H9 (cell line): ENCODE results near the gene SELPLG. TPM values are rescaled to one million over a fixed set of nuclear protein-coding genes. Genes with fewer than 3 reads are reported as not detected.

Source experiments
- DNase-seq: peaks from one replicate; pipeline ENCODE4 v3.0.0-alpha.2; 2017
- H2AFZ ChIP-seq: one replicate; pipeline ENCODE4 v1.6.1; 2013; ENCODE audit warnings: mild to moderate bottlenecking, low read length, control low read depth, moderate library complexity
- H2AK5ac ChIP-seq: 2 replicates; pipeline ENCODE4 v1.6.1; 2013; ENCODE audit warnings: low read length, control low read depth, mixed read lengths; ENCODE audit not compliant: insufficient read length
- H2BK120ac ChIP-seq: one replicate; pipeline ENCODE4 v1.6.1; 2013; ENCODE audit warnings: low read depth, mild to moderate bottlenecking, low read length, control low read depth, inconsistent platforms; ENCODE audit not compliant: poor library complexity, severe bottlenecking
- H2BK12ac ChIP-seq: 2 replicates; pipeline ENCODE4 v1.6.1; 2013; ENCODE audit warnings: low read length, control low read depth, mixed read lengths, low read depth; ENCODE audit not compliant: insufficient read length
- H2BK15ac ChIP-seq: 2 replicates; pipeline ENCODE4 v1.6.1; 2013; ENCODE audit warnings: low read depth, low read length, control low read depth
- H2BK20ac ChIP-seq: one replicate; pipeline ENCODE4 v1.6.1; 2013; ENCODE audit warnings: low read depth, mild to moderate bottlenecking, low read length, control low read depth, inconsistent platforms; ENCODE audit not compliant: poor library complexity, severe bottlenecking
- H2BK5ac ChIP-seq: 2 replicates; pipeline ENCODE4 v1.6.1; 2013; ENCODE audit warnings: low read length, control low read depth, mixed read lengths; ENCODE audit not compliant: insufficient read length
- H3K14ac ChIP-seq: 2 replicates; pipeline ENCODE4 v1.6.1; 2013; ENCODE audit warnings: low read length, control low read depth; ENCODE audit not compliant: insufficient read depth
- H3K18ac ChIP-seq: 2 replicates; pipeline ENCODE4 v1.6.1; 2013; ENCODE audit warnings: low read depth, mild to moderate bottlenecking, mixed read lengths, low read length, control low read depth; ENCODE audit not compliant: insufficient read length
- H3K23ac ChIP-seq: 2 replicates; pipeline ENCODE4 v1.6.1; 2013; ENCODE audit warnings: low read length, control low read depth, mixed read lengths, low read depth; ENCODE audit not compliant: insufficient read length
- H3K23me2 ChIP-seq: 2 replicates; pipeline ENCODE4 v1.6.1; 2013; ENCODE audit warnings: low read depth, mild to moderate bottlenecking, mixed read lengths, low read length, control low read depth; ENCODE audit not compliant: insufficient read length, poor library complexity, severe bottlenecking
- H3K27ac ChIP-seq: 2 replicates; pipeline ENCODE4 v1.5.1; 2013; ENCODE audit warnings: low read length, control low read depth, mixed read lengths, low read depth; ENCODE audit not compliant: insufficient read length
- H3K27me3 ChIP-seq: 2 replicates; pipeline ENCODE4 v1.6.1; 2013; ENCODE audit warnings: low read length, control low read depth, inconsistent platforms; ENCODE audit not compliant: insufficient read depth
- H3K4ac ChIP-seq: 2 replicates; pipeline ENCODE4 v1.6.1; 2013; ENCODE audit warnings: low read depth, mild to moderate bottlenecking, control low read depth, inconsistent platforms, low read length, moderate library complexity
- H3K4me1 ChIP-seq: 2 replicates; pipeline ENCODE4 v1.6.1; 2013; ENCODE audit warnings: low read length, control low read depth, inconsistent platforms; ENCODE audit not compliant: insufficient read depth
- H3K4me2 ChIP-seq: 2 replicates; pipeline ENCODE4 v1.6.1; 2013; ENCODE audit warnings: low read length, control low read depth, mixed read lengths; ENCODE audit not compliant: insufficient read length, insufficient read depth
- H3K56ac ChIP-seq: 2 replicates; pipeline ENCODE4 v1.6.1; 2013; ENCODE audit warnings: low read depth, mild to moderate bottlenecking, mixed read lengths, low read length, control low read depth; ENCODE audit not compliant: insufficient read length
- H3K79me1 ChIP-seq: 2 replicates; pipeline ENCODE4 v1.6.1; 2013; ENCODE audit warnings: low read depth, mild to moderate bottlenecking, moderate library complexity, low read length, control low read depth, inconsistent platforms; ENCODE audit not compliant: insufficient read depth, poor library complexity, severe bottlenecking
- H3K79me2 ChIP-seq: 2 replicates; pipeline ENCODE4 v1.6.1; 2013; ENCODE audit warnings: low read length, control low read depth, inconsistent platforms; ENCODE audit not compliant: insufficient read depth
- H3K9ac ChIP-seq: 2 replicates; pipeline ENCODE4 v1.6.1; 2013; ENCODE audit warnings: low read length, control low read depth, mixed read lengths; ENCODE audit not compliant: insufficient read length; ENCODE audit errors: extremely low read depth
- H3K9me3 ChIP-seq: one replicate; pipeline ENCODE4 v1.6.1; 2013; ENCODE audit warnings: low read depth, low read length, inconsistent platforms; ENCODE audit not compliant: control insufficient read depth
- H3T11ph ChIP-seq: one replicate; pipeline ENCODE4 v1.6.1; 2013; ENCODE audit warnings: mild to moderate bottlenecking, low read length, control low read depth, inconsistent platforms
- H4K20me1 ChIP-seq: one replicate; pipeline ENCODE4 v1.6.1; 2013; ENCODE audit not compliant: control insufficient read depth, insufficient read length, insufficient read depth
- H4K5ac ChIP-seq: 2 replicates; pipeline ENCODE4 v1.6.1; 2013; ENCODE audit warnings: low read depth, mild to moderate bottlenecking, mixed read lengths, low read length, control low read depth; ENCODE audit not compliant: insufficient read length
- H4K8ac ChIP-seq: replicated peaks from 2 replicates; pipeline ENCODE4 v1.6.1; 2013; ENCODE audit warnings: low read length, control low read depth, mixed read lengths, low read depth; ENCODE audit not compliant: insufficient read length
- H4K91ac ChIP-seq: 2 replicates; pipeline ENCODE4 v1.6.1; 2013; ENCODE audit warnings: low read depth, mild to moderate bottlenecking, moderate library complexity, mixed read lengths, low read length, control low read depth; ENCODE audit not compliant: insufficient read length
- H3K27ac Mint-ChIP-seq, 3 experiments: 2 replicates in 2 of 3; 3 replicates in 1 of 3; pipeline ENCODE4 v1.8.0; 2020 to 2021; ENCODE audit warnings: mixed read lengths in 3 of 3, mild to moderate bottlenecking in 1 of 3, moderate library complexity in 1 of 3
- H3K27me3 Mint-ChIP-seq: 2 replicates; pipeline ENCODE4 v1.8.0; 2021; ENCODE audit warnings: low read depth, mild to moderate bottlenecking, moderate library complexity, mixed read lengths
- H3K36me3 Mint-ChIP-seq, 3 experiments: 2 replicates in 2 of 3; 3 replicates in 1 of 3; pipeline ENCODE4 v1.8.0; 2020 to 2021; ENCODE audit warnings: low read depth in 3 of 3, mixed read lengths in 3 of 3; ENCODE audit not compliant: insufficient read depth in 1 of 3
- H3K4me1 Mint-ChIP-seq, 2 experiments: 2 replicates each; pipeline ENCODE4 v1.8.0; 2020; ENCODE audit warnings: mixed read lengths in 2 of 2
- H3K4me3 Mint-ChIP-seq, 2 experiments: 2 replicates in 1 of 2; 3 replicates in 1 of 2; pipeline ENCODE4 v1.8.0; 2020 to 2021; ENCODE audit warnings: mild to moderate bottlenecking in 2 of 2, mixed read lengths in 2 of 2, moderate library complexity in 1 of 2
- H3K9me3 Mint-ChIP-seq, 2 experiments: 2 replicates in 1 of 2; 3 replicates in 1 of 2; pipeline ENCODE4 v1.8.0; 2020; ENCODE audit warnings: mild to moderate bottlenecking in 2 of 2, mixed read lengths in 2 of 2, moderate library complexity in 1 of 2
- CTCF ChIP-seq: fragments of 200-600 bp; sonication (generic); conservative IDR thresholded peaks from 3 replicates; pipeline ENCODE4 v1.8.0; 2021; ENCODE audit warnings: antibody characterized with exemption, mild to moderate bottlenecking
- WGBS: extraction: QIAGEN DNeasy Blood & Tissue Kit; methylation state at CpG from one replicate; pipeline ENCODE4 v1.1.7; 2013; ENCODE audit warnings: missing lambda C conversion rate, low lambda C conversion rate, mixed read lengths; ENCODE audit not compliant: insufficient read length; ENCODE audit errors: extremely low coverage; 5-methylcytosine and 5-hydroxymethylcytosine counted together
- total RNA-seq: library from RNA; stranded (reverse); gene quantifications from 2 replicates; pipeline ENCODE4 v1.2.1, GENCODE V29; 2021

SELPLG gene
- total RNA-seq, 1 experiment from 2014 or later = 0.15 TPM

GRCh38 chr12:108677381-108677780 is 43.7 kb upstream of the SELPLG start:
- Histone ChIP-seq H3T11ph (no peak overlapping the region), H2AK5ac (no peak overlapping the region), H3K18ac (no peak overlapping the region), H3K27me3 (no peaks in the 10 kb centered on the region), H2BK20ac (no peak overlapping the region), H3K4me2 (no peak overlapping the region), H4K20me1 (no peaks in the 10 kb centered on the region), H3K27ac (no peak overlapping the region), H3K9ac (no peak overlapping the region), H3K79me2 (no peaks in the 10 kb centered on the region), H3K9me3 (no peaks in the 10 kb centered on the region), H2BK12ac (no peak overlapping the region), H4K8ac (no peak overlapping the region), H3K23ac (no peak overlapping the region), H2AFZ (no peak overlapping the region), H4K5ac (no peak overlapping the region), H3K23me2 (no peaks in the 10 kb centered on the region), H3K4ac (no peak overlapping the region), H3K14ac (no peak overlapping the region), H2BK120ac (no peak overlapping the region), H2BK15ac (no peak overlapping the region), H4K91ac (no peak overlapping the region), H2BK5ac (no peak overlapping the region), H3K4me1 (no peaks in the 10 kb centered on the region), H3K56ac (no peak overlapping the region), H3K79me1 (peaks cover 3% of the 10 kb centered on the region)
- Mint-ChIP-seq H3K4me1 (no peaks in the 10 kb centered on the region), H3K4me3 (no peak overlapping the region), H3K9me3 (no peaks in the 10 kb centered on the region), H3K36me3 (peaks cover 3 to 28% (median 4%) of the 10 kb centered on the region in 3 experiments; a peak in 6 of 7 replicates), H3K27ac (no peak overlapping the region), H3K27me3 (no peaks in the 10 kb centered on the region)
- DNase-seq = no peak
- no peak for TF ChIP-seq CTCF
- no CpG with 5 or more reads among the region's 3 CpGs for WGBS
